Measurements from ENCODE around the gene UNG. TPM values are rescaled to one million over a fixed set of nuclear protein-coding genes. Genes with fewer than 3 reads are reported as not detected.

UNG gene
- total and polyA plus RNA-seq, 9 of the 15 experiments (the other 6 are each of a cell fraction or from before 2014, with no cell fraction given) = 8.4 to 59.8 (median 41.0) TPM

DNA sequence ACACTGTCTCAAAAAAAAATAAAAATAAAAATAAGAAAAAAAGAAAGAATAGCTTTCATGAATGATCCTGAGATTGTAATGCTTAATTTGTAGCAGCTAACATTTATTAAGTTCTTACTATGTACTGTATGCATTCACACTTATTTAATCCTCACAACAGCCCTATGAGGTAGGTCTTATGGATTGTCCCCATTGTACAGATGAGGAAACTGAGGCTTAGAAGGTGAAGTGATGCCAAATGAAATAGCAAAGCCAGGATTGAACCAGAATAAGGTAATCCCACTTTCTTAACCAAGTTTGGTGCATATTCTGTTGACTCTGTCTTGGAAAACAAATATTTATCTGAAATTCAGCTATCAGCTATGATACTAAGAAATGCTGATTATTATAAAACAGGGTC is 42.9 kb upstream of the UNG start:
- Histone ChIP-seq H3K27me3 (ENCODE audit: control insufficient read depth in 2 of 2, insufficient read depth in 2 of 2, low read length in 2 of 2) (no peaks in the 10 kb centered on the region), H3K4me2 (ENCODE audit: insufficient read depth, low read length) (no peak overlapping the region), H3K9ac (ENCODE audit: insufficient read depth in 1 of 2, low read depth in 2 of 2, low read length in 2 of 2) (no peak overlapping the region), H3K36me3 (ENCODE audit: control insufficient read depth, insufficient read depth, low read length) (peaks cover 9% of the 10 kb centered on the region; the same call in 2 of the 3 replicates), H3K9me1 (ENCODE audit: control insufficient read depth, insufficient read depth, low read length) (no peaks in the 10 kb centered on the region), H3K9me3 (replicated peaks; ENCODE audit: control insufficient read depth, insufficient read depth, low read depth, low read length) (no peaks in the 10 kb centered on the region), H4K20me1 (replicated peaks; ENCODE audit: control insufficient read depth, insufficient read depth, low read length) (no peaks in the 10 kb centered on the region), H3K27ac (ENCODE audit: extremely low read depth, low read depth, low read length) (no peak overlapping the region), H3K4me1 (replicated peaks in 1 of 2; ENCODE audit: control insufficient read depth in 2 of 2, insufficient read depth in 2 of 2, low read length in 2 of 2) (peaks cover 0 to 2% of the 10 kb centered on the region in 2 experiments; a peak in 2 of 5 replicates), H2AFZ (ENCODE audit: low read depth, low read length) (no peak overlapping the region), H3K4me3 (no peak overlapping the region), H3K79me2 (ENCODE audit: control insufficient read depth, insufficient read depth, low read length) (peaks cover 11% of the 10 kb centered on the region; the same call in 1 of the 3 replicates)
- DNase-seq (ENCODE audit: extremely low read depth in 1 of 4, low spot score in 3 of 4) (no peak), ATAC-seq (no peak), FAIRE-seq (no peak)
- intact Hi-C loops (cut with micrococcal nuclease) = no loop called here
- ChIA-PET CTCF (ENCODE audit: low intra/inter-chr PET ratio) (no interaction called here), POLR2A (interaction anchor here (1.0 kb wide), 1 partner anchor 25 kb away, joined by 3 read pairs; no protein-coding TSS in a partner anchor)
- in situ Hi-C loops (cut with MboI) = no loop called here
- no TSS peak for BruUV-seq (replicated peaks)
- TF ChIP-seq, protein P1, sequence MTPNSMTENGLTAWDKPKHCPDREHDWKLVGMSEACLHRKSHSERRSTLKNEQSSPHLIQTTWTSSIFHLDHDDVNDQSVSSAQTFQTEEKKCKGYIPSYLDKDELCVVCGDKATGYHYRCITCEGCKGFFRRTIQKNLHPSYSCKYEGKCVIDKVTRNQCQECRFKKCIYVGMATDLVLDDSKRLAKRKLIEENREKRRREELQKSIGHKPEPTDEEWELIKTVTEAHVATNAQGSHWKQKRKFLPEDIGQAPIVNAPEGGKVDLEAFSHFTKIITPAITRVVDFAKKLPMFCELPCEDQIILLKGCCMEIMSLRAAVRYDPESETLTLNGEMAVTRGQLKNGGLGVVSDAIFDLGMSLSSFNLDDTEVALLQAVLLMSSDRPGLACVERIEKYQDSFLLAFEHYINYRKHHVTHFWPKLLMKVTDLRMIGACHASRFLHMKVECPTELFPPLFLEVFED (CRISPR knock-in tag; conservative IDR thresholded peaks at IDR 0.05) = no peak
- TF ChIP-seq CEBPB (tag; IDR thresholded peaks at IDR 0.05) (no peak), KDM1A (IDR thresholded peaks at IDR 0.05) (peak; percentile 30 to 38; a peak in 1 of 4 replicates), C11orf30 (IDR thresholded peaks at IDR 0.05; ENCODE audit: low read depth) (peak; percentile 27; the same call in 1 of the 2 replicates), RBM25 (IDR thresholded peaks at IDR 0.05; ENCODE audit: low read depth, low read length, severe bottlenecking) (peak; percentile 95), ADNP (tag; IDR thresholded peaks at IDR 0.05) (peak; percentile 81), BCOR (IDR thresholded peaks at IDR 0.05) (peak; percentile 68), DPF2 (IDR thresholded peaks at IDR 0.05) (no peak), SNRNP70 (optimal IDR thresholded peaks at IDR 0.05; ENCODE audit: low read depth, low read length) (no peak), ZNF316 (IDR thresholded peaks at IDR 0.05) (peak; percentile 36; the same call in 1 of the 2 replicates), ARHGAP35 (IDR thresholded peaks at IDR 0.05; ENCODE audit: partially characterized antibody) (no peak), HDAC6 (IDR thresholded peaks at IDR 0.05; ENCODE audit: low read depth, low read length) (no peak), RBFOX2 (IDR thresholded peaks at IDR 0.05; ENCODE audit: low read depth, low read length) (no peak), NFXL1 (CRISPR knock-in tag; IDR thresholded peaks at IDR 0.05) (no peak), HDAC2 (IDR thresholded peaks at IDR 0.05) (peak; percentile 53; the same call in 1 of the 2 replicates), SIN3A (IDR thresholded peaks at IDR 0.05; ENCODE audit: borderline replicate concordance in 2 of 2, control insufficient read depth in 1 of 2, low read depth in 2 of 2, low read length in 2 of 2) (no peak), RCOR1 (IDR thresholded peaks at IDR 0.05; ENCODE audit: borderline replicate concordance in 1 of 2, low read depth in 2 of 2, low read length in 2 of 2) (peak in 1 of 2 experiments; percentile 51; a peak in 1 of 4 replicates), MTA1 (IDR thresholded peaks at IDR 0.05; ENCODE audit: borderline replicate concordance) (no peak)
- TF ChIP-seq, protein P2, sequence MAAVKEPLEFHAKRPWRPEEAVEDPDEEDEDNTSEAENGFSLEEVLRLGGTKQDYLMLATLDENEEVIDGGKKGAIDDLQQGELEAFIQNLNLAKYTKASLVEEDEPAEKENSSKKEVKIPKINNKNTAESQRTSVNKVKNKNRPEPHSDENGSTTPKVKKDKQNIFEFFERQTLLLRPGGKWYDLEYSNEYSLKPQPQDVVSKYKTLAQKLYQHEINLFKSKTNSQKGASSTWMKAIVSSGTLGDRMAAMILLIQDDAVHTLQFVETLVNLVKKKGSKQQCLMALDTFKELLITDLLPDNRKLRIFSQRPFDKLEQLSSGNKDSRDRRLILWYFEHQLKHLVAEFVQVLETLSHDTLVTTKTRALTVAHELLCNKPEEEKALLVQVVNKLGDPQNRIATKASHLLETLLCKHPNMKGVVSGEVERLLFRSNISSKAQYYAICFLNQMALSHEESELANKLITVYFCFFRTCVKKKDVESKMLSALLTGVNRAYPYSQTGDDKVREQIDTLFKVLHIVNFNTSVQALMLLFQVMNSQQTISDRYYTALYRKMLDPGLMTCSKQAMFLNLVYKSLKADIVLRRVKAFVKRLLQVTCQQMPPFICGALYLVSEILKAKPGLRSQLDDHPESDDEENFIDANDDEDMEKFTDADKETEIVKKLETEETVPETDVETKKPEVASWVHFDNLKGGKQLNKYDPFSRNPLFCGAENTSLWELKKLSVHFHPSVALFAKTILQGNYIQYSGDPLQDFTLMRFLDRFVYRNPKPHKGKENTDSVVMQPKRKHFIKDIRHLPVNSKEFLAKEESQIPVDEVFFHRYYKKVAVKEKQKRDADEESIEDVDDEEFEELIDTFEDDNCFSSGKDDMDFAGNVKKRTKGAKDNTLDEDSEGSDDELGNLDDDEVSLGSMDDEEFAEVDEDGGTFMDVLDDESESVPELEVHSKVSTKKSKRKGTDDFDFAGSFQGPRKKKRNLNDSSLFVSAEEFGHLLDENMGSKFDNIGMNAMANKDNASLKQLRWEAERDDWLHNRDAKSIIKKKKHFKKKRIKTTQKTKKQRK (IDR thresholded peaks at IDR 0.05; ENCODE audit: borderline replicate concordance, low read depth, low read length) = no peak
- TF ChIP-seq, protein P3, sequence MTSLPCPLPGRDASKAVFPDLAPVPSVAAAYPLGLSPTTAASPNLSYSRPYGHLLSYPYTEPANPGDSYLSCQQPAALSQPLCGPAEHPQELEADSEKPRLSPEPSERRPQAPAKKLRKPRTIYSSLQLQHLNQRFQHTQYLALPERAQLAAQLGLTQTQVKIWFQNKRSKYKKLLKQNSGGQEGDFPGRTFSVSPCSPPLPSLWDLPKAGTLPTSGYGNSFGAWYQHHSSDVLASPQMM (CRISPR knock-in tag; IDR thresholded peaks at IDR 0.05) = no peak

Measured in K562 (cell line).